Stimulated activated CD8-positive, alpha-beta memory T cell treated with anti-CD3 and anti-CD28 coated beads, Interleukin-7, amount 100 ng/mL, for 4 hours (primary cell): Measurements from ENCODE around the gene NRP1.
"Not testable (repeated sequence)": the region's sequence is repeated elsewhere in the genome, so short reads cannot be mapped to it uniquely, and the experiment has no call there.

Experiments
- DNase-seq, 2 donors: peaks; one replicate each; pipeline ENCODE4 v3.0.0-alpha.2; 2020; ENCODE audit warnings: low read depth in 2 of 2

Gene NRP1

GRCh38 chr10:33237736-33238624 is 96.5 kb downstream of the NRP1 start:
- DNase-seq: no peak

DNA sequence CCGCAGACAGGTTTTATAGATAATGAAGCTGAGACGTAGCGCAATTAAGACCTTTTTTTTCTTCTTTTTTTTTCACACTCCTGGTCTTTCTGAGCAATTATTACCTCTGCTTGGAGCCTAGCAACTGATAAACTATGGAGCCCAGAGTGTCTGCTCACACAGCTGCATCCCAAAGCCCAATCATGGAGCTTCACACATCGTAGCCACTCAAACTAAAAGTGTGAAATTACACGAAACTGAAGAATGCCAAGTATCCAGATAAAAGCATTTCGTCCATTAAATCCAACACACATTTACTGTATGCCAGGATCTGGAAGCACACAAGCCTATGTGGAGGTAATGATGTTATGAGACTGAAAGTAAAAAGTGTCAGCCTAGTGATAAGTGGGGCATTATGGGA is 97.6 kb downstream of the NRP1 start:
- no peak for DNase-seq

DNA sequence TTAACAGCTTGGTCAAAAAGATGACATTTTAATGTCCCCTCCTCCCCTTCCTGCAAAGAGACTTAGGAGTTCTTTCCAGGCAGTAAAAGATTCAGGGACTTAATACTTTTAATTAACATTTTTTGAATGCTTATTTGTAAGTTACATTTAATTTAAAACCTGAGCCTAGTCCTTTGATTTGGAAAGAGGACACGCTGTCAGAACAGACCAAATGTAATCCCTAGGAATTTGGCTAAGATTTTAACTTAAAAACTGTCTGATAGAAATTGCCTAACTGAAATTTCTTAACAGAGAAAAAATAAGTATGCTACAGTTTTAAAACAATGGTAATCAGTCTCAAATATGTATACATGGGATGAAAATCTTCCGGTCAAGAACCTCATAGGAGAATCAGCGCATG is 98.5 kb downstream of the NRP1 start:
- no peak for DNase-seq

GRCh38 chr10:33235251-33235884 is 99.1 kb downstream of the NRP1 start:
- DNase-seq: no peak

- DNase-seq: no peak
Observed at GRCh38 chr10:33234831-33235237, 99.6 kb downstream of the NRP1 start.

DNA sequence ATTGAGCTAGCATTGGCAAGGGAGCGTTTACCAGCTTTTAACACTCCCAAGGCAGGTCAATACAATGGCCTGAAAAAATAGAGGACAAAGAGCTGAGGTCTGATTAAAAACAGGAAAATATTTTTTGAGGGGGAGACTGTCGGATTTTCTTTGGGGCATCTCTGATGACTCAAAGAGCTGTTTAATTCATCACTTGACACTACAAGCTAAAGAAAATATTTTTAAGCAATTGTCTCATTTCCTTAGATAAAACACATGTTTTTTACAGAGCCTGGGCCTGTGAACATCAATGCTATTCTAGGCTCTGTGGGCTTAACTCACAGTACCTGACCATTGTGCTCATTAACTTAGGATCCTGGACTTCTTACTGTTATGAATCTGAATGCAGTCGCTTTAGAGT is 100.8 kb downstream of the NRP1 start:
- DNase-seq: no peak

DNA sequence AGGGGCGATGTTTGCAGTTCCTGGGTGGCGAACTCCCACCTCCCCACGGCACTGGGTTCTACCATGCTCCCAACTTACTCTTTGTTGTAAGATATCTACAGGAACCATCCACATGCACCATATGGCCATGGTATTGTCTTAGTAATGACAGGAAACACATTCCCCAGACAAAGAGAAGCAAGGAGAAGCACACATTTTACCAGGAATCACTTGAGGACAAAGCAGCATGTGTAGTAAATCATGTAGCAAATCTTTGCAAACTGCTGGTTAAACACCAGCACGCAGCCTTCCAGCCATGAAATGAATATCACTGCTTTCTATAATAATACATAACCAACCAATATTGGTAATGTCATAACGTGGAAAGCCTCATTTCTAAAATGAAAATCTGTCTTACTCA is 101.2 kb downstream of the NRP1 start:
- no peak for DNase-seq

DNA sequence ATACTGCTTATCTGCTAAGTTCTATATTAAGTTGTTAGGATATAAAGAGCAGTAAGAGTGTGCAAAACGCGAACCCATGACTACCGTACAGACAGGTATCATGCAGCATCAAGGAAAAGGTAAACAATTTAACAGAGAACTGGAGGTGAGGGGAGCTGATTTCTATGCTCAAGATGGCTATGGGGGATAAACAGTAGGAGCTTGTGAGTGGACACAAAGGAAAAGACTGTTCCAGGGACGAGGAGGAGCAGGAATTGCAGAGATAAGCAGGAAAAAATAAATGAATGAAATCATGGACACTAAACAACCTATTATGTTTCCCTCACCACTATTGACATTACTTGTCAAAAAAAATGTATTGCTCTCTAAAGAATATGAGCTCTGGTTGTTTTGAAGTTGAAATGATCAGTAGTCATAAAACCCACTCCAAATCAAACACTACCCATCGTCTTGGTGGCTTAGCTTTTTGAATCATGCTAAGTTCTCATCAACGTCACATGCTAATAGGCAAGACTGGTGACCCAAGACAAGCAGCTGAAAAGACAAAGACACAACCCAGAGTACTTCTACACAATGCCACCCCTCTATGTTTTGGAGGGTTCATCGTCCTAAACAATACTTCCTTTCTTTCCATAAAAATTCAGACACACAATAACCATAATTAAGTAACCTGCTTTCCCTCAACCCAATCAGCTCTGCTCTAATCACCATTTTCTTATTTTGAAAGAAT is 102.7 kb downstream of the NRP1 start:
- DNase-seq: no peak

GRCh38 chr10:33229949-33230267 is 104.6 kb downstream of the NRP1 start:
- no peak for DNase-seq

GRCh38 chr10:33229252-33229948 is 105.1 kb downstream of the NRP1 start:
- DNase-seq: no peak

DNA sequence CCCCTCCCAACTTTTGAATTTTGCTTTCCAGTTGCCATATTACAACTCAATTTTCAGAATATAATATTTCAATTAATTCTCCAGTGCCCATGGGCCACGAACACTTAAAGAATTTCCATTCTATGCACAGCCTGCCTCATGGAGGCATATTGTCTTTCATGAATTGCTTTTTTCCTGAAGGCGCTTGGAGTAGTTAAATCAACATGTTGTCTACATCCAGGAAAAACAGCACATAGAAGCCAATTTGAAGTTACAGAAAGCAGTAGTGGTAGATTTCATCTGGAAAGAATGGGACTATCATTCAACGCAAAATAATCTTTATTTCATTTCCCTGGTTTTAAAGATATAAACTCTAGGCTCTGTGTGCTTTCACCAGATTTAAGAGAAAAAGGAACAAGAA is 106.0 kb downstream of the NRP1 start:
- DNase-seq: no peak

GRCh38 chr10:33227489-33227888 is 107.0 kb downstream of the NRP1 start:
- no peak for DNase-seq

GRCh38 chr10:33224251-33224965 is 110.1 kb downstream of the NRP1 start:
- DNase-seq: no peak

DNA sequence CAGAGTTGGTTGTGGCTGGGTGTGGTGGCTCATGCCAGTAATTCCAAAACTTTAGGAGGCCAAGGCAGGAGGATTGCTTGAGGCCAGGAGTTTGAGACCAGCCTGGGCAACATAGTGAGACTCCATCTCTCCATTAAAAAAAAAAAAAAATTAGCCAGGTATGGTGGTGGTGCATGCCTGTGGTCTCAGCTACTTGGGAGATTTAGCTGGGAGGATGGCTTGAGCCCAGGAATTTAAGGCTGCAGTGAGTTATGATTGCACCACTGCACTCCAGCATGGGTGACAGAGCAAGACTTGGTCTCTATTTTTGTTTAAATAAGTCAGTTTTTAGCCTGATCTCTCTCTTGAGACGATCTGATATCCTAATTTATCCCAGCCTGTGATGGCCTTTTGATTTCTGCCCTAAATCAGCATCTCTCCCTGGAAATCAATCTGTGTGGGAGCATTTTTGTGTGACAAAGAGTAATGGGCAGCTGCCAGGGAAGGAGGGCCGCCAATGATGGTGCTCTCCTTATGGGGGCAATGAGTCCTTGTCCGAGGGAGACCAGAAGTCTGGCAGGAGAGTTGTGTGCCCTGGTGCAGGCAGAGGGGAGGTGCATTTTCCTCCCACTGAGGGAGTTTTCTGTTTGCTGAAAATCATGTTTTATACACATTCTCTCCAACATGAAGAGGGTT is 111.0 kb downstream of the NRP1 start:
- DNase-seq: no peak

- DNase-seq: not testable (repeated sequence)
Observed at GRCh38 chr10:33222304-33222703, 112.2 kb downstream of the NRP1 start.

DNA sequence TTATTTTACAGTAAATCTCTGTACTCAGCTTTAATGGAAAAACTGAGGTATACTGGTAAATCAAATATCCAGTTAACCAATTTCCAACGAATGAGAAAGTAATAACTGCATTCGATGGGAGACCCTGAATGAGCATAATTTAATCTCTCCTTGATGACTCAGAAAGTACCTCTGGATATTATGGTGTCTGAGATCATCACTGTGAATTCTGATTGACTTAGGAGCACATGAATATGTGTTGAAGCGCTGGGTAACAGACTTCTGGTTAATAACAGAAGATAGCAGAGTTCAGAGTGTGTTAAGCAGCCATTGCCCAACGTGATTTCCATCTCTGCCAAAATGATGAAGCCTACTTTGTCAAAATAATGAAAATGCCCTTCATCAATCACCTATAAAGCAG is 116.6 kb downstream of the NRP1 start:
- DNase-seq: no peak

DNA sequence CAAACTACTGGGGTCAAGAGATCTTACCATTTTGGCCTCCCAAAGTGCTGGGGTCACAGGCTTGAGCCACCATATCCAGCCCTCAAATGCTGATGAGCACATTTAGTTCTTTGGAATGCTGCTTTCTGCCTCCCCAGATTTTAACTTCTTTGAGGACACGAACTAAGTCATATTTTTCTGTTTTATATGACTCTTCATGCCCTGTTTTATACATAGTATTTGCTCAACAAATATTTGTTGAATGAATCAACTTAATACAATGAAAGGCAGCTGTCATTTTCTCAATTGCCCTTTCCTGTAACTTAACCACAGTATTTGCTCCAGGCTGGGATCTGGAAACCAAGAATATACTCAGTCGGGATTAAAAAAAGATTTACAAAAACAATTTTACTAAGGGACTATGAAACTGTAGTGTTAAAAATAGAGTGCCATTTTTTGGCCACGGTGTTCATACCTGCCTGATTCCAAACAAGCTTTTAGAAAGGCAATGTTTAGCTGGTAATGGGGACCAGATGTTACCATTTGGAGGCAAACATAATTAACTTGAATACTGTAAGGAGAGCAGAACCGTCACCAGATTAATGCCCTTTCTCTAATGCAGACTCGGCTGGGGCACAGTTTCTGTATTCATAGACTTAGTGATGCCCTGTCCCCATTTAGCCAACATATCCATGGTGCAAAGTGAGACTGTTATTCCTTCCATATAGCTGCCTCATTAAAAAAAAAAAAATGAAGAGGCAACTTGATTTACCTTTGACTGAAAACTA is 117.6 kb downstream of the NRP1 start:
- DNase-seq: no peak

DNA sequence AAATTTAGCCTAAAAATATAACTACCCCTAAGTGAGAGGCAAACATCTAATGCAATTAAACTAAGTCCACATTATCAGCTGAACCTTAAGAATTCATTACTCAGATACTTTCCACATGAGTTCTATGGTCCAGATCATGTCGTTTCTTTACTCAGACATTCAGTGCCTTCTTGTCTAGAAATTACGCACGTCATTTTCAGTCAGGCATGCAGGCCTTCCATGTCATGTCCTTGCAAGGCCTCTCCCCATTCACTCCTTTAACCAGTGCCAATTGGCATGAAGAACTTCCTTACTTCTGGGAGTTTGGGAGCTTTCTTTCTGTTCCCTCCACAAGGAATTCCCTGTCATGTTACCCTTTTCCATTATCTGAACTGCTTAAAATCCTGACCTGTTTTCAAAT is 118.8 kb downstream of the NRP1 start:
- DNase-seq: no peak

- no peak for DNase-seq
Observed at GRCh38 chr10:33215154-33215553, 119.3 kb downstream of the NRP1 start.

GRCh38 chr10:33214174-33214573 is 120.3 kb downstream of the NRP1 start:
- no peak for DNase-seq
